Measurements from ENCODE around the gene LHFPL6. TPM values are rescaled to one million over a fixed set of nuclear protein-coding genes. Genes with fewer than 3 reads are reported as not detected.

The LHFPL6 gene
- total RNA-seq, 2 experiments from 2014 or later = 0.14 TPM; not detected in 1

- no peak for DNase-seq
- peaks cover 2% of the 10 kb centered on the region for H3K9me3 Mint-ChIP-seq
Measured at GRCh38 chr13:39297023-39297422, 306.0 kb downstream of the LHFPL6 start.

GRCh38 chr13:39296193-39296592, 306.8 kb downstream of the LHFPL6 start:
- ATAC-seq (ENCODE audit: low read depth) (no peak), DNase-seq (no peak)
- Mint-ChIP-seq H3K36me3 (no peaks in the 10 kb centered on the region), H3K9me3 (peaks cover 2% of the 10 kb centered on the region), H3K27ac (no peak overlapping the region), H3K27me3 (no peaks in the 10 kb centered on the region), H3K4me3 (no peak overlapping the region), H3K4me1 (no peaks in the 10 kb centered on the region)
- POLR2A ChIA-PET = no interaction called here

More at GRCh38 chr13:39297023-39297422, 306.0 kb downstream of the LHFPL6 start:
- Mint-ChIP-seq H3K27ac (no peak overlapping the region), H3K4me1 (no peaks in the 10 kb centered on the region), H3K27me3 (no peaks in the 10 kb centered on the region), H3K36me3 (no peaks in the 10 kb centered on the region), H3K4me3 (no peak overlapping the region)
- POLR2A ChIA-PET = no interaction called here
- no peak for ATAC-seq (ENCODE audit: low read depth)

Other genes starting within 250 kb of the LHFPL6 start
- gene COG6, start 52.5 kb upstream of the LHFPL6 start, total RNA-seq = 10 to 100 TPM; 29.8 to 30.3 TPM